Mesothelial cell of epicardium (in vitro differentiated cells): Measurements from ENCODE around the gene VAMP2. TPM values are rescaled to one million over a fixed set of nuclear protein-coding genes. Genes with fewer than 3 reads are reported as not detected.
A peak's percentile ranks its signal among the peaks of the same experiment; 100 is the strongest.

Source experiments
- DNase-seq, 2 experiments: peaks; one replicate each; pipeline ENCODE4 v3.0.0; 2021; ENCODE audit warnings: low spot score in 2 of 2; ENCODE audit not compliant: unreplicated experiment in 2 of 2
- H3K27ac Mint-ChIP-seq: 2 replicates; pipeline ENCODE4 v1.8.0; 2021; ENCODE audit warnings: mixed read lengths
- H3K27me3 Mint-ChIP-seq: 2 replicates; pipeline ENCODE4 v1.8.0; 2021; ENCODE audit warnings: low read depth, mixed read lengths
- H3K36me3 Mint-ChIP-seq: 2 replicates; pipeline ENCODE4 v1.8.0; 2021; ENCODE audit warnings: mixed read lengths
- H3K4me1 Mint-ChIP-seq: 2 replicates; pipeline ENCODE4 v1.8.0; 2021; ENCODE audit warnings: mixed read lengths
- H3K4me3 Mint-ChIP-seq: 2 replicates; pipeline ENCODE4 v1.8.0; 2021; ENCODE audit warnings: mild to moderate bottlenecking, moderate library complexity, mixed read lengths
- H3K9me3 Mint-ChIP-seq: 2 replicates; pipeline ENCODE4 v1.8.0; 2021; ENCODE audit warnings: mixed read lengths
- CTCF ChIP-seq: fragments of 200-600 bp; sonication (generic); IDR thresholded peaks from one replicate; pipeline ENCODE4 v1.5.0; 2021; ENCODE audit warnings: antibody characterized with exemption; ENCODE audit not compliant: unreplicated experiment
- total RNA-seq: library from RNA; stranded (reverse); gene quantifications from 3 replicates; pipeline ENCODE4 v1.2.1, GENCODE V29; 2021

VAMP2 gene
- total RNA-seq, 1 donor from 2014 or later = 54.8 TPM

- Mint-ChIP-seq H3K4me3 (peak overlapping the region; percentile 88), H3K4me1 (peaks cover 34% of the 10 kb centered on the region), H3K27me3 (peaks cover 3% of the 10 kb centered on the region), H3K9me3 (no peaks in the 10 kb centered on the region), H3K27ac (peak overlapping the region; percentile 85), H3K36me3 (no peaks in the 10 kb centered on the region)
- no peak for TF ChIP-seq CTCF
- no peak for DNase-seq
Observed at GRCh38 chr17:8176998-8177731, 14.4 kb upstream of the VAMP2 start.

DNA sequence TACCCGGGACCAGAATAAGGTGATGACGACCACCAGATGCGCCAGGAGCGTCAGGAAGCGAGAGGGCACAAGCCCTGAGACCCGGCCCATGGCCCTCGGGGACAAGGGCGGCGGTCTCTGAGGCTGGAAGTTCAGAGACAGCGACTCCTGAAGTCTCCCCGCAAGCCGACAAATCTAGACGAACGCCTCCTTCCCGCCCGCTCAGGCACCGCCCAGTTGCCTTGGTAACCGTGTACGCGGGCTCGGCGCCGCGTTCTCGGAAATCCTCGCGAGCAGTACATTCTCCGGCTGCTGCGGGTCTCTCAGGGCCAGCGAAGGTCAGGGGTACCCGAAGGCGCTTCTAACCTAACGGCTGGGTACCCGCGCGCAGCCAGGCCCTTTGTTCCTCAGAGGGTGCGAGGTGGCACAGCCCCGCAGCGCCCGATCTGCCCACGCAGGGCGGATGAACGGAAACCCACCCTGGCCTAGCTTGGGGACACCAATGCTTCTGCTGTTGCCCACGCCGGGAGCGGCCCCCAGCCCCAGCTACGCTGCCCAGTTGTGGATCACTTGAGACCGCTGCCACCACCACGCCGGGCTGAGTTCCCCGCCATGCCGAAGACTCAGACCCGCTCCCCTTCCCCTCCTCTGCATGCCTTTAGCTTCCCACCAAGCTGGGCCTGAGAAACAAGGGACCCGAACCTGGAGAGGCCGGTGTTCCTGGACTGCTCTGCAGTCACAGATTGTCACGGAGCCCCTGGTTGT lies 13.6 kb upstream of the VAMP2 start, which contains the start of gene TMEM107:
Gene TMEM107, minus strand, starts transcription at position 184 of the 744 bp plus-strand sequence. Its CDS starts 94 bp downstream, at position 90.
- H3K9me3 Mint-ChIP-seq = no peaks in the 10 kb centered on the region
- peak within 1 kb of the TSS; percentile 89 for H3K27ac Mint-ChIP-seq
- H3K4me1 Mint-ChIP-seq = peaks cover 34% of the 10 kb centered on the region
- no peaks in the 10 kb centered on the region for H3K27me3 Mint-ChIP-seq
- TF ChIP-seq CTCF = no peak
- H3K36me3 Mint-ChIP-seq = no peaks in the 10 kb centered on the region
- DNase-seq = peak; percentile 75 to 87
- H3K4me3 Mint-ChIP-seq = peak within 1 kb of the TSS; percentile 88

DNA sequence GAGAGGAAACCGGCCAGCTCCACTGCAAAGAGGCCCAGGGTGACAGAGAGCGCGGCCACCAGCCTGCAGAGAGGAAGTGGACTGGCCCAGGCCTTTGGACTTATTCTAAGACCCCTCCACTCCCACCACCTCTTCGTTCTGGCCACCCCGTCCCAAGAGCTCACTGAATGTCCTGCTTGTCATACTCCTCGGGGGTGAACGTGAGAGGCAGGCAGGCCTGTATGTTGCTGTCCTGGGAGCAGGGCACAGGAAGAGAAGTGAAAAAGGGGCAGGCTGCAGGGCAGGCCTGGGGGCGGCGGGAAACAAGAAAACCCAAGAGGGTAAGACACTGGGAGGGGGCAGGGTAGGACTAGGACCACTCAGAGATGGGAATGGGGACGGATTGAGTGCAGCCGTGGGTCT lies 13.0 kb upstream of the VAMP2 start:
- DNase-seq = no peak
- peak overlapping the region; percentile 88 for H3K4me3 Mint-ChIP-seq
- H3K4me1 Mint-ChIP-seq = peaks cover 34% of the 10 kb centered on the region
- no peaks in the 10 kb centered on the region for H3K9me3 Mint-ChIP-seq
- no peaks in the 10 kb centered on the region for H3K27me3 Mint-ChIP-seq
- H3K27ac Mint-ChIP-seq = peak overlapping the region; percentile 89
- TF ChIP-seq CTCF = no peak
- H3K36me3 Mint-ChIP-seq = no peaks in the 10 kb centered on the region

DNA sequence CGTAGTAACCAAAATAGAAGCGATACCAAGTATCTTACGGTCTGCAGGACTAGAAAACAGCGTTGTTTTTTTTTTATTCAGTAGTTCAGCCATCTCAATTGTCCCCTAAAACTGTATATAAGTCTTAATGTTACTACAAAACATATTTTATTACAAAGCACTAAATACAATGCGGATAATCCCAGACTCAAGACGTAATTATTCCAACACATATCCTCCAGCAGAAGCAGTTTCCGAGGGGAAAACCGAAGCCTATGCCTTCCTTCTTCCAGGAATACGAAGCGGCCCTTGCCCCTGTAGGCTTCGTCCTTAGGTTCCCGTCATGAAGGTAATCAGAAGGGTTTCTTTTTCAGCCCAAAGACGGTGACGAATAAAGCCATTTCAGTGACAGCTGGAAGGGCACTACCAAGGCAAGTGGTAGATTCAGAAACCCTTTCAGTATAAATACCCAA lies 11.1 kb upstream of the VAMP2 start:
- Mint-ChIP-seq H3K27ac (peak overlapping the region; percentile 100), H3K4me1 (peaks cover 34% of the 10 kb centered on the region)

More for the DNA sequence above, 11.1 kb upstream of the VAMP2 start:
- DNase-seq = no peak
- Mint-ChIP-seq H3K36me3 (no peaks in the 10 kb centered on the region), H3K9me3 (no peaks in the 10 kb centered on the region), H3K27me3 (no peaks in the 10 kb centered on the region), H3K4me3 (peak overlapping the region; percentile 83)
- no peak for TF ChIP-seq CTCF
